ACHN (cell line): Measurements from ENCODE around the gene EP400.

Experiments
- DNase-seq: peaks from one replicate; pipeline ENCODE4 v3.0.0-alpha.2; 2015
- in situ Hi-C: cut with HindIII; loops from 2 replicates; pipeline ENCODE4 v1.10.0; 2017; ENCODE audit warnings: low sequenced_read_pairs, low pct_ligation_motif_present, low pct_unique_long_range_greater_than_20kb

Gene EP400

GRCh38 chr12:131920902-131921840 lies 28.6 kb upstream of the EP400 start:
- in situ Hi-C loops = no loop called here
- no peak for DNase-seq

GRCh38 chr12:131921866-131922769 lies 27.6 kb upstream of the EP400 start:
- in situ Hi-C loops = no loop called here
- no peak for DNase-seq

GRCh38 chr12:131922772-131923171 lies 27.0 kb upstream of the EP400 start:
- in situ Hi-C loops = no loop called here
- DNase-seq = no peak

- DNase-seq = no peak
- in situ Hi-C loops = no loop called here
These were observed 26.5 kb upstream of the EP400 start for GRCh38 chr12:131923260-131923659.

- in situ Hi-C loops = no loop called here
- no peak for DNase-seq
These were observed 22.3 kb upstream of the EP400 start for GRCh38 chr12:131927110-131928079.

- DNase-seq = no peak
- in situ Hi-C loops = no loop called here
These were observed 21.5 kb upstream of the EP400 start for GRCh38 chr12:131928080-131928710.

GRCh38 chr12:131928711-131929580 lies 20.8 kb upstream of the EP400 start, which contains the start of gene PUS1:
Gene PUS1 (plus strand): TSS chr12:131929276. CDS start chr12:131929723, 447 bp downstream.
- DNase-seq = peak; percentile 98
- in situ Hi-C loops = no loop called here

GRCh38 chr12:131929581-131930456 lies 19.9 kb upstream of the EP400 start:
- in situ Hi-C loops = no loop called here

GRCh38 chr12:131930510-131930909 lies 19.2 kb upstream of the EP400 start:
- in situ Hi-C loops = no loop called here
- no peak for DNase-seq

More at GRCh38 chr12:131929581-131930456, 19.9 kb upstream of the EP400 start:
- DNase-seq = peak; percentile 48

GRCh38 chr12:131933387-131933786 lies 16.4 kb upstream of the EP400 start:
- DNase-seq = no peak
- in situ Hi-C loops = no loop called here

- DNase-seq = no peak
- in situ Hi-C loops = no loop called here
These were observed 15.2 kb upstream of the EP400 start for GRCh38 chr12:131934535-131934934.

- no peak for DNase-seq
- in situ Hi-C loops = no loop called here
These were observed 11.7 kb upstream of the EP400 start for GRCh38 chr12:131938082-131938481.

- DNase-seq = no peak
- in situ Hi-C loops = no loop called here
These were observed 10.7 kb upstream of the EP400 start for GRCh38 chr12:131939007-131939406.

GRCh38 chr12:131940141-131940547 lies 9.6 kb upstream of the EP400 start:
- DNase-seq = no peak
- in situ Hi-C loops = no loop called here

GRCh38 chr12:131941116-131941986 lies 8.4 kb upstream of the EP400 start:
- in situ Hi-C loops = no loop called here
- no peak for DNase-seq
